HEK293T (cell line): ENCODE data around the gene DAZL.

ENCODE experiments used
- BHLHE40 ChIP-seq: fragments of 450-650 bp; IDR thresholded peaks from 2 replicates; pipeline ENCODE4 v1.6.1; 2016; ENCODE audit warnings: mild to moderate bottlenecking, moderate library complexity, borderline replicate concordance
- CTBP1 ChIP-seq: fragments of 450-650 bp; IDR thresholded peaks from 2 replicates; pipeline ENCODE4 v1.6.1; 2016; ENCODE audit warnings: borderline replicate concordance
- ELF4 ChIP-seq: fragments of 450-650 bp; IDR thresholded peaks from 2 replicates; pipeline ENCODE4 v1.6.1; 2017; ENCODE audit warnings: antibody characterized with exemption
- FOXA1 ChIP-seq: fragments of 450-650 bp; IDR thresholded peaks from 2 replicates; pipeline ENCODE4 v1.6.1; 2016; ENCODE audit warnings: mild to moderate bottlenecking
- FOXK2 ChIP-seq: fragments of 450-650 bp; IDR thresholded peaks from 2 replicates; pipeline ENCODE4 v1.6.1; 2016; ENCODE audit warnings: mild to moderate bottlenecking
- FOXM1 ChIP-seq: fragments of 450-650 bp; IDR thresholded peaks from 2 replicates; pipeline ENCODE4 v1.6.1; 2017; ENCODE audit warnings: mild to moderate bottlenecking, borderline replicate concordance
- NFRKB ChIP-seq: fragments of 450-650 bp; IDR thresholded peaks from 2 replicates; pipeline ENCODE4 v1.6.1; 2016; ENCODE audit warnings: mild to moderate bottlenecking, moderate library complexity
- SP1 ChIP-seq: fragments of 450-650 bp; IDR thresholded peaks from 2 replicates; pipeline ENCODE4 v1.6.1; 2017
- SUZ12 ChIP-seq: fragments of 450-650 bp; IDR thresholded peaks from 2 replicates; pipeline ENCODE4 v1.6.1; 2016; ENCODE audit warnings: mild to moderate bottlenecking
- ZNF384 ChIP-seq: fragments of 450-650 bp; IDR thresholded peaks from 2 replicates; pipeline ENCODE4 v1.6.1; 2016

DNA sequence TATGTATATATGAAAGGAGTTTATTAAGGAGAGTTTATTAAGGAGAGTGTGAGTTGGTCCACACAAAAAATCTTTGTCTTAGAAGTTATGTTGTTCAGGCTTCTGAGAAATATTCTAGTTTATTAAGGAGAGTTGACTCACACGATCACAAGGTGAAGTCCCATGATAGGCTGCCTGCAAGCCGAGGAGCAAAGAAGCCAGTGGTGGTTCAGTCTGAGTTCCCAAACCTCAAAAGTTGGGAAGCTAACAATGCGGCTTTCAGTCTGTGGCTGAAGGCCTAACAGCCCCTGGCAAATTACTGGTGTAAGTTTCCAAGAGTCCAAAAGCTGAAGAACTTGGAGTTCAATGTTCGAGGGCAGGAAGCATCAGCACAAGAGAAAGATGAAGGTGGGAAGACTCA lies 42.4 kb upstream of the DAZL start:
- no peak for TF ChIP-seq SUZ12
- no peak for TF ChIP-seq SP1
- TF ChIP-seq BHLHE40, result no peak
- no peak for TF ChIP-seq ZNF384
- TF ChIP-seq CTBP1, result no peak
- TF ChIP-seq NFRKB, result no peak
- no peak for TF ChIP-seq FOXK2
- TF ChIP-seq FOXM1, result no peak
- no peak for TF ChIP-seq FOXA1
- no peak for TF ChIP-seq ELF4
